MCF 10A (cell line): Measurements from ENCODE around the gene ARHGEF11. TPM values are rescaled to one million over a fixed set of nuclear protein-coding genes. Genes with fewer than 3 reads are reported as not detected.

Source experiments
- BruUV-seq: library from RNA; stranded (reverse); fragments of 400-500 nt; replicated peaks from 2 replicates; lab custom pipeline; 2021; lab: Mats Ljungman, UMichigan
- CTCF ChIA-PET: fragments of 300-600 bp; sonication (Branson Sonifier 250); formaldehyde crosslinking; extraction: SDS; loops from one replicate; lab custom pipeline; 2021; ENCODE audit warnings: antibody characterized with exemption, inconsistent platforms; lab: Yijun Ruan, JAX
- POLR2A ChIA-PET: fragments of 300-600, 350-650 bp; sonication (Branson Sonifier 250); formaldehyde crosslinking; extraction: SDS; loops from one replicate; lab custom pipeline; 2020; ENCODE audit warnings: antibody characterized with exemption, inconsistent platforms; lab: Yijun Ruan, JAX
- DNase-seq: peaks from one replicate; pipeline ENCODE4 v3.0.0-alpha.2; 2018; ENCODE audit not compliant: unreplicated experiment
- H3K27ac Mint-ChIP-seq: one replicate; pipeline ENCODE4 v1.8.0; 2022; ENCODE audit warnings: mild to moderate bottlenecking, low read depth, mixed read lengths; ENCODE audit not compliant: unreplicated experiment
- H3K27me3 Mint-ChIP-seq: one replicate; pipeline ENCODE4 v1.8.0; 2022; ENCODE audit warnings: mixed read lengths; ENCODE audit not compliant: insufficient read depth, unreplicated experiment
- H3K36me3 Mint-ChIP-seq: one replicate; pipeline ENCODE4 v1.8.0; 2022; ENCODE audit warnings: mild to moderate bottlenecking, moderate library complexity, mixed read lengths; ENCODE audit not compliant: insufficient read depth, unreplicated experiment
- H3K4me1 Mint-ChIP-seq: one replicate; pipeline ENCODE4 v1.8.0; 2022; ENCODE audit warnings: mixed read lengths; ENCODE audit not compliant: insufficient read depth, unreplicated experiment
- H3K4me3 Mint-ChIP-seq: one replicate; pipeline ENCODE4 v1.8.0; 2022; ENCODE audit warnings: mild to moderate bottlenecking, moderate library complexity, mixed read lengths; ENCODE audit not compliant: unreplicated experiment
- H3K9me3 Mint-ChIP-seq: one replicate; pipeline ENCODE4 v1.8.0; 2022; ENCODE audit warnings: mixed read lengths; ENCODE audit not compliant: unreplicated experiment
- intact Hi-C: fragments of 100-400 bp; cut with micrococcal nuclease; formaldehyde crosslinking; loops from 2 replicates; pipeline ENCODE4 v1.14.1; 2022
- total RNA-seq: library from RNA; stranded (reverse); gene quantifications from 2 replicates; pipeline ENCODE4 v1.2.3, GENCODE V29; 2022
- TF ChIP-seq, protein P1 (sequence below): fragments of 200-600 bp; IDR thresholded peaks from one replicate; pipeline ENCODE4 v1.8.0; 2022; ENCODE audit warnings: antibody characterized with exemption, mild to moderate bottlenecking; ENCODE audit not compliant: unreplicated experiment

The ARHGEF11 gene
- total RNA-seq, 1 experiment from 2014 or later = 34.5 TPM

- H3K9me3 Mint-ChIP-seq = no peaks in the 10 kb centered on the region
- intact Hi-C loops = loop anchor here (1.0 kb wide), 1 partner anchor 71 kb away; no protein-coding TSS in a partner anchor
- POLR2A ChIA-PET = no interaction called here
- TF ChIP-seq, protein P1, sequence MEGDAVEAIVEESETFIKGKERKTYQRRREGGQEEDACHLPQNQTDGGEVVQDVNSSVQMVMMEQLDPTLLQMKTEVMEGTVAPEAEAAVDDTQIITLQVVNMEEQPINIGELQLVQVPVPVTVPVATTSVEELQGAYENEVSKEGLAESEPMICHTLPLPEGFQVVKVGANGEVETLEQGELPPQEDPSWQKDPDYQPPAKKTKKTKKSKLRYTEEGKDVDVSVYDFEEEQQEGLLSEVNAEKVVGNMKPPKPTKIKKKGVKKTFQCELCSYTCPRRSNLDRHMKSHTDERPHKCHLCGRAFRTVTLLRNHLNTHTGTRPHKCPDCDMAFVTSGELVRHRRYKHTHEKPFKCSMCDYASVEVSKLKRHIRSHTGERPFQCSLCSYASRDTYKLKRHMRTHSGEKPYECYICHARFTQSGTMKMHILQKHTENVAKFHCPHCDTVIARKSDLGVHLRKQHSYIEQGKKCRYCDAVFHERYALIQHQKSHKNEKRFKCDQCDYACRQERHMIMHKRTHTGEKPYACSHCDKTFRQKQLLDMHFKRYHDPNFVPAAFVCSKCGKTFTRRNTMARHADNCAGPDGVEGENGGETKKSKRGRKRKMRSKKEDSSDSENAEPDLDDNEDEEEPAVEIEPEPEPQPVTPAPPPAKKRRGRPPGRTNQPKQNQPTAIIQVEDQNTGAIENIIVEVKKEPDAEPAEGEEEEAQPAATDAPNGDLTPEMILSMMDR = no peak
- no peak overlapping the region for H3K27ac Mint-ChIP-seq
- peak; percentile 89 for DNase-seq
- peaks cover 6% of the 10 kb centered on the region for H3K36me3 Mint-ChIP-seq
- CTCF ChIA-PET = interaction anchor here (0.6 to 12.4 kb wide), 8 partner anchors 11 to 924 kb away, joined by 3 to 805 read pairs (median 4); partner anchors contain the start of genes ETV3 and ETV3L
- peaks cover 23% of the 10 kb centered on the region for H3K27me3 Mint-ChIP-seq
- no peak overlapping the region for H3K4me3 Mint-ChIP-seq
- BruUV-seq = no TSS peak
- H3K4me1 Mint-ChIP-seq = peaks cover 14% of the 10 kb centered on the region
These were observed 39.9 kb upstream of the ARHGEF11 start for GRCh38 chr1:157085421-157085820.

- peaks cover 9% of the 10 kb centered on the region for H3K4me1 Mint-ChIP-seq
- H3K9me3 Mint-ChIP-seq = no peaks in the 10 kb centered on the region
- TF ChIP-seq, protein P1 = no peak
- no peak for DNase-seq
- no peak overlapping the region for H3K4me3 Mint-ChIP-seq
- peaks cover 23% of the 10 kb centered on the region for H3K27me3 Mint-ChIP-seq
- no peak overlapping the region for H3K27ac Mint-ChIP-seq
- intact Hi-C loops = loop anchor here (1.0 kb wide), 1 partner anchor 72 kb away; no protein-coding TSS in a partner anchor
- ChIA-PET POLR2A (interaction anchor here (0.8 kb wide), 1 partner anchor 52 kb away, joined by 5 read pairs; no protein-coding TSS in a partner anchor), CTCF (interaction anchor here (0.7 to 12.4 kb wide), 5 partner anchors 11 to 410 kb away, joined by 3 to 805 read pairs (median 4); partner anchors contain the start of gene ETV3L)
- no peaks in the 10 kb centered on the region for H3K36me3 Mint-ChIP-seq
- BruUV-seq = no TSS peak
These were observed 39.2 kb upstream of the ARHGEF11 start for GRCh38 chr1:157084720-157085119.

GRCh38 chr1:157081707-157082106 lies 36.2 kb upstream of the ARHGEF11 start:
- DNase-seq = no peak
- CTCF ChIA-PET = interaction anchor here (0.7 to 12.4 kb wide), 4 partner anchors 8 to 107 kb away, joined by 3 to 805 read pairs (median 16); no protein-coding TSS in a partner anchor
- H3K9me3 Mint-ChIP-seq = no peaks in the 10 kb centered on the region
- POLR2A ChIA-PET = interaction anchor here (1.2 kb wide), 1 partner anchor 56 kb away, joined by 3 read pairs; no protein-coding TSS in a partner anchor
- TF ChIP-seq, protein P1 = no peak
- H3K36me3 Mint-ChIP-seq = no peaks in the 10 kb centered on the region
- intact Hi-C loops = no loop called here
- H3K27ac Mint-ChIP-seq = no peak overlapping the region
- H3K4me1 Mint-ChIP-seq = no peaks in the 10 kb centered on the region
- no peak overlapping the region for H3K4me3 Mint-ChIP-seq
- BruUV-seq = no TSS peak
- peaks cover 23% of the 10 kb centered on the region for H3K27me3 Mint-ChIP-seq

- Mint-ChIP-seq H3K36me3 (no peaks in the 10 kb centered on the region), H3K4me1 (no peaks in the 10 kb centered on the region), H3K9me3 (no peaks in the 10 kb centered on the region), H3K4me3 (no peak overlapping the region), H3K27me3 (peaks cover 23% of the 10 kb centered on the region), H3K27ac (no peak overlapping the region)
- DNase-seq = no peak
- TF ChIP-seq, protein P1 = no peak
- BruUV-seq = no TSS peak
- ChIA-PET POLR2A (interaction anchor here (0.6 to 1.2 kb wide), 2 partner anchors 24 to 57 kb away, joined by 3 read pairs; no protein-coding TSS in a partner anchor), CTCF (interaction anchor here (0.6 to 12.4 kb wide), 7 partner anchors 9 to 1929 kb away, joined by 3 to 805 read pairs (median 4); no protein-coding TSS in a partner anchor)
- intact Hi-C loops = no loop called here
These were observed 35.2 kb upstream of the ARHGEF11 start for GRCh38 chr1:157080714-157081113.
